HG03108 (cell line): ENCODE data around the gene SDR42E1.

ENCODE experiments used
- ATAC-seq: cut with Tn5 transposase; IDR thresholded peaks from one replicate; pipeline ENCODE4 v1.9.1; 2021; ENCODE audit warnings: moderate library complexity; ENCODE audit not compliant: unreplicated experiment

SDR42E1 gene

DNA sequence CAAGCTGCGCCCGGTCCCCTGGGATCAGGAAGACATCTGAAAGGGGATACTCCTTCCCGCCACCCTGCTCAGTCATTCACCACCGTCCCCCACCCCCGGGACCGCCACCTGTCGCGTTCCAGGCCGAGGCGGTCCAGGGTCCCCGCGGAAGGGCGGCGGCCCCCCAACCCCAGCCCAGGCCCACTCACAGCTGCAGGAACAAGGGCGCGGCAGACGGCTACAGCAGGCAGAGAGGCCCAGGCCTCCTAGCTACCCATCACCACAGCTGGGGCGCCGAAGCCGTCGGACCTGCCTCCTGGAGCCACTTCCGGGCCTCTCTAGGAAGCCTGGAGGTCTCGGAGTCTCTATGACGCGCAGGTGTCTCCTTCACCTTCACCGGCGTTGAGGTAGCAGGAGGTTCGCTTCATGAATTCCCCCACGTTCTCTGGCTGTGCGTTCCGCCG, at the start of gene SDR42E1:
Gene SDR42E1 (minus strand): TSS at position 272 of the 443 bp plus-strand sequence. CDS start 10,612 bp downstream, outside the sequence.
- ATAC-seq: peak; percentile 61

DNA sequence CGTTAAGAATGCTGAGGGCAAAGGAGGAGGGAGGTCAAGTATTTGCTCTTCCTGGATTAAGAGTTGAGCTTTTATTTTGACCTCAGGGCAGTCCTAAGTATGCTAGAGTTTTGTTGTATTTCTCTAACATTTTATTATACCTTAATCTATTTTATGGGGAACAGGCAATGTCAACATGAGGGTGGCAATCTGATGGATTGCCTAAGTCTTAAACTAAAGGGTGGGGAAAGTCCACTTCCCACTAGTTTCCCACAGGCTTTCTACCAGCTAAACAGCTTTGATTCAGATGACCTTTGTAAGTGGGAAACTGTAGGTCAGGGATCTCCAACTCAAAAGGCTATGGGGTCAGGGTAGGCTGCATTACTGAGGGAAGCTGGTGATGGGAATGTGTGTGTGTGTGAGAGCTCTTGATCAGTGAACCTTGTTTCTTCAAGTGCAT, 48.7 kb upstream of the SDR42E1 start:
- no peak for ATAC-seq

DNA sequence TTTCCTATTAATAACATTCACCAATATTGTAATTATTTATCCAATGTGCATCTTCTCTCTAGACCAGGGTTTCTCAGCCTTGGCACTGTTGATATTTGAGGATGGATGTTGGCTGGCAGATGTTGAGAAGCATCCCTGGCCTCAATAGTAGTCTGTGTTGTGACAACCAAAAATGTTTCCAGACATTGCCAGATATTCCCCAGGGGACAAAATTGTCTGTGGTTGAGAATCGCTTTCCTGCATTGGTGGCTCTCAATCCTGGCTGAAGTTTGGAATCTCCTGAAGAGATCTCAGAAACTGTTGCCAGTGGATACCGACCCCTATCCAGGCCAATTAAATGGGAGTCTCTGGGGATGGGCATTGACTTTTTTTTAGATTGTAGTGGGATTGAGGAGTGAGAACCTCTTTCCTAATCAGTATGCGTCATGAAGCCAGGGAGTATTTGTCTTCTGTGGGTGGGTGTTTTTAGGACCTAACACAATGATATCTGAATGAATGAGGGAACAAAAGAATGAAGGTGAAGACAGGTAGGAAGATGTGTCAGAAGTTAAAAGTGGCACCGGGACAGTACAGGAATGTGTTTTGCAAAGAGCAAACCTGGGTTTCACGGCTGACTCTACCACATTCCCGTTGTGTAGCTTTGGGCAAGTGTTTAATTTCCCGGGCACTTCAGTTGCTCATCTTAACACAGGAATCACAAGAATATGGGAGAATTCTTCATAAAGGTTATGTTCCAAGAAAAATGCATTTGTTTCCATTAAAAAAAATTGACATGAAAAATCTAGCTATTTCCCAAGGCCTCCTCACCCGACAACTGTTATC, 48.1 kb upstream of the SDR42E1 start:
- no peak for ATAC-seq

- no peak for ATAC-seq
Measured at GRCh38 chr16:82056550-82056896, 45.3 kb upstream of the SDR42E1 start.

DNA sequence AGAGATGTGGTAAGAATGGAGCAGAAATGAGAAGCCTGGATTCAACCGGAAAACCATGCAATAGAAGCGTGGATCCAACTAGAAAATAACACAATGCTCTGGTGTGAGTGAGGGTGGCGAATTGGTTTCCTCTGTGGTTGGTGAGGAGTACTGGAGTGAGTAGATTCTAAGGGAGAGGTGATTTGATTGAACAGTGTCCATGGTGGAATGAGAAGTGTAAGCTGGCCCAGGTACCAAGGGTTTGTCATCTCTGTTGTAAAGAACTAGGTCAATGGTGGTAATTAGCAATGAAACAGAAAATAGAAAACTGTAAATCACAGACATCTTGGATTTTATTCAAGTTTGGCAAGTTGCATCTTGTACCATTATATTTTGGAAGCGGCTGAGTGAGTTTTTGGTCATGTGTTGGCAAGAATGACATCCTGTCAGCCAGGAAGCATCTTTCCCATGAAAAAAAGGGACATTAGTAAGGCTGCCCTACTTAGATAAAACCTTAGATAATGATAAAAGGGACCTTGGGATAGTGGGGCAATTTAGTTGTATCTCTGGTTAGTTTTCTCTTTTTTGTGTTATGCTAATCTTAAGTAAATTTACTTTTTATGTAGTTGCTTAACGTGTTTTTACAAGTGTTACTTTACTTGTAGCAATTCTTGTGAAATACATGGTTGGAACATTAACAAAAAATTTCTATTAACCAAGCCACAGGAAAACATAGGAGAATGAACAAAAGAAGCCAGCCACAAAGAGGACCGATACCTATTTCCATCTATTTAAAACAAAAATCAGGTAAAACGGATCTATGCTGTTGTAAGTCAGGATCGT, 44.7 kb upstream of the SDR42E1 start:
- ATAC-seq: no peak

DNA sequence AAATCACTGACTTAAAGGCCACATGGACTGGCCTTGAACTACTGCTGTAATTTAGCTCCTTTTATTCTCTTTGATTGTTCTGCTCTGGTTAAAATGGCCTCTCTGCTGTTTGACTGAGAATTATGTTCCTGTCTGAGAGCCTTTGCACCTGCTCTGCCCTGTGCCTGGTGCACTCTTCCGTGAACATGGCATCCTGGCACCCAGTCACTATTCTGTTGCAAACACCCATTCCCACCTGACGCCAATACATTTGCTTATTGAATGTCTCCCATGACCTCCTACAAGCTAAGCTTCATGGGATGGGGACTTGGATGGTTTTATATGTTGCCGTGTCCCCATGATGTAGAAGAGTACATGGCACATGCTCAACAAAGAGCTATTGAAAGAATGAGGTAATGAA, 43.8 kb upstream of the SDR42E1 start:
- ATAC-seq: no peak

- no peak for ATAC-seq
Measured at GRCh38 chr16:82051656-82052055, 40.4 kb upstream of the SDR42E1 start.

DNA sequence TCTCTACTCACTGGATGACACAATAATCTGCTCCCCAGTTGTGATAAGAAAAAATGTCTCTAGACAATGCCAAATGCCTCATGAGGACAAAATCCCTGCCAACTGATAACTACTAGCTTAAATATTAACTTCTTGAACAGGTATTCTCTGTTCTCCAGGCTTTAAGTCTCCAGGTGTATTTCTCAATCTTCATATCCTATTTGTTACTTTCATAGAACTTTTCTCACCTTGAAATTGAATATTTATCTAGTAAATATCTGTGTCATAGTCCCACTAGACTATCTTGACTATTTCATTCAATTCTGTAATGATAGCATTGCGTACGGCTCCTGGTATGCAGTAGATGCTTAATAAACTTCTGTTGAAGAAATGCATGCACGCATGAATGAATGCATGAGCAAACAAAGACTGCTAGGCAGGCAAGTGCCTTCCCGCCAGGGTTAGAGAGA, 39.7 kb upstream of the SDR42E1 start:
- ATAC-seq: no peak

- ATAC-seq: no peak
Measured at GRCh38 chr16:82050506-82050905, 39.2 kb upstream of the SDR42E1 start.

GRCh38 chr16:82049484-82049883, 38.2 kb upstream of the SDR42E1 start:
- no peak for ATAC-seq

GRCh38 chr16:82047787-82048186, 36.5 kb upstream of the SDR42E1 start:
- no peak for ATAC-seq

GRCh38 chr16:82047374-82047773, 36.1 kb upstream of the SDR42E1 start:
- no peak for ATAC-seq

DNA sequence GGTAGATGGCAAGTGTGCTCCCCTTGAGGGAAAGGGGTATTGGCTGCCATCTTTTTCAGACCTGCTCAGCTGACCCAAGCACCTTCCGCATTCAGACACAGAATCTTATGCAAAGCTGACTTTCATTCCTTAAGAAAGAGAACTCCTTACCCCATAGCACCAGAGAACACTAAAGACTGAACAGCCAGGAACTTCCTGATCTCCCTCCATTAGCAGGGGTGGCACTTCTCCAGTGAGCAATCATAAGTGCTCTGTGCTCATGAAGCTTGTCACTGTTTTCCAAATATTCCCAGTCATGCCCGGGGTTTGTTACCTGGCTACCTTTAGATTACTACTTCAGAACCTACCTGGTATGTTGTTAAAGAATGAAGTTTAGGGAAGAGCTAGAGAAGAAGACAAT, 35.7 kb upstream of the SDR42E1 start:
- no peak for ATAC-seq

- ATAC-seq: no peak
Measured at GRCh38 chr16:82046541-82046940, 35.3 kb upstream of the SDR42E1 start.

DNA sequence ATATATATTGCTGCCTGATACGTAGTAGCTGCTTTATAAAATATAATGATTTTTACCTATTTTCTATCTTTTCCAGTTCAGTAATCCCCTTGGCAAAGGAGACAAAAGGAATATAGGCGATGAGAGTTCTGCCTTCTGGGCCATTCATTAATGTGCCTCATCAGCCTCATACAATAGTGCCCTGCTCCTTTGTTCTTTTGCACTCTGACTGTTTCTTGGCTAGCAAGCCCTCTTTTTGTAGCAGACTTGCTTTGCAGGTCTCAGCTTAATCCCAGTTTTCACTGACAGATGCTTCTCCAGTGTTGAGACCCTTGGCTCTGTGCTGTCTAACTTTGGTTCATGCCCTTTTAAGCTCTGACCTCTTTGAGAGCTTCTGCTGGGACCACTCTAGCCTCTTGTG, 34.2 kb upstream of the SDR42E1 start:
- no peak for ATAC-seq

DNA sequence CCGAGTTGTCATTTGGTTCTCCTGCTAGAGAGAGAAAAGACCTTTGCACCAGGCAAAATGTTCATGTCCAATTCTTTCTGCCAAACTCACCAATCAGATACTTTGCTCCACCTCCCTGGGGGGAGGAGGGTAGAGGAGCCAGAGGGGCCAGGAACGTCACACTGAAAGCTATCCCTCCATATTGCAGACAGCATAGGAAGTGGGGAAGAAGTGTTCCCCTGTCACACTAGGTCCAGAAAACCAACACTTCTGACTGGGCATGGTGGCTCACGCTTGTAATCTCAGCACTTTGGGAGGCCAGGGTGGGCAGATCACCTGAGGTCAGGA, 33.3 kb upstream of the SDR42E1 start:
- no peak for ATAC-seq

GRCh38 chr16:82043680-82044584, 32.7 kb upstream of the SDR42E1 start:
- ATAC-seq: no peak

DNA sequence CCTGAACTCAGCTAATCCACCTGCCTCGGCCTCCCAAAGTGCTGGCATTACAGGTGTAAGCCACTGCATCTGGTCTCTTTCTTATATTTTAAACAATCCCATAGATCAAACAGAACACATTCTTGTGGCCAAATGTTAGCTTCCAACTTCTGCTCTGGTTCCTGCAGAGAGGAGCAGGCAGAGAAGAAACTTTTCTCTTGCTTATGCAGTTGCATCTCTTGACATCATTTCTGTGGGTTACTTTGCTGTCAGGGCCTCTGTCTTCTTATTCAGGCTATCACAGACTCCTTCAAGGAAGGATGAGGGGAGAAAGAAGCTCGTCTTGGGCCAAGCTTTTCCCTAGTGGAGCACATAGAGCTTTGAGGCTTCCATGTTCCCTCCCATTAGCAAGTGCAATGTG, 31.6 kb upstream of the SDR42E1 start:
- ATAC-seq: no peak

GRCh38 chr16:82042144-82042543, 30.9 kb upstream of the SDR42E1 start:
- no peak for ATAC-seq

DNA sequence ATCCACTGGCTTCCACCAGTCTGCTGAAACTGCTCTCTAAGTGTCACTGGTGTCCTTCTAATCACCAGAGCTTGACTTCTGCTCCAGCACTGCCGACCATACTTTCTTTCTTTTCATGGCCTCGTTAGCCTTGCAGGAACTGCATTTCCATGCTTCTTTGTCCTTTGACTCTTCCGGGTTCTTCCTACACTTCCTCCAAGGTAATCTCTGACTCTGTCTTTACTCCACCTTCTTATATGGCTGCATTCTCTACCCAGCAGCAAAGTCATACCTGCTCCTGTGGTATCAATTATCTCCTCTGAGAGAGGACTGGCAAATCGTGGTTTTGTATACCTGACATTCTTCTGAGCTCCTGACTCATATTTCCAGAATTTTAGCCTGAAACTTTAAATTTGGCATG, 30.3 kb upstream of the SDR42E1 start:
- ATAC-seq: no peak

- ATAC-seq: no peak
Measured at GRCh38 chr16:82040296-82040695, 29.0 kb upstream of the SDR42E1 start.
